Nephron progenitor cell (in vitro differentiated cells): ENCODE results near the gene GNAL.
"Not testable (repeated sequence)": the region's sequence is repeated elsewhere in the genome, so short reads cannot be mapped to it uniquely, and the experiment has no call there.

Experiments used
- DNase-seq: peaks from one replicate; pipeline ENCODE4 v3.0.0; 2021
- H3K27ac Mint-ChIP-seq: 2 replicates; pipeline ENCODE4 v1.8.0; 2021; ENCODE audit warnings: mild to moderate bottlenecking, moderate library complexity, mixed read lengths
- H3K27me3 Mint-ChIP-seq: 2 replicates; pipeline ENCODE4 v1.8.0; 2021; ENCODE audit warnings: mild to moderate bottlenecking, low read depth, mixed read lengths; ENCODE audit not compliant: poor library complexity
- H3K36me3 Mint-ChIP-seq: 2 replicates; pipeline ENCODE4 v1.8.0; 2021; ENCODE audit warnings: low read depth, mixed read lengths
- H3K4me1 Mint-ChIP-seq: 2 replicates; pipeline ENCODE4 v1.8.0; 2021; ENCODE audit warnings: mixed read lengths
- H3K4me3 Mint-ChIP-seq: 2 replicates; pipeline ENCODE4 v1.8.0; 2021; ENCODE audit warnings: mild to moderate bottlenecking, moderate library complexity, mixed read lengths
- H3K9me3 Mint-ChIP-seq: 2 replicates; pipeline ENCODE4 v1.8.0; 2021; ENCODE audit warnings: mild to moderate bottlenecking, moderate library complexity, mixed read lengths
- TF ChIP-seq, protein P1 (sequence below): fragments of 200-600 bp; sonication (generic); IDR thresholded peaks from 2 replicates; pipeline ENCODE4 v1.5.0; 2021; ENCODE audit warnings: antibody characterized with exemption

The GNAL gene

DNA sequence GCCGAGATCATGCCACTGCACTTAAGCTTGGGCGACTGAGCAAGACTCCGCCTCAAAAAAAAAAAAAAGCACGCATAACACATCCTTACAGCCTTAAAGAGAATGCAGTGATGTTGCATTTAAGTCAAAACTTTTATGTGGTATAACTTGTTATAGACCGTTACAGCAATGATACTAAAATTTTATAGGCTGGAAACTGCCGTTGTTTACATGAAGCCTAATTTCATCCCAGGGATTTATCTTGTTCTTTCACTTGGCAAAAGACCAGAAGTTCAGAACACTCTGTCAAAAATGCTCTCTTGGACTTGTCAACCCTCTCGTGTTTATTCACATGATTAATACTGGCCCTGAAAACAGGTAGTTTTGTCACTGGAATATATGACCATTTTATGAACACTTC lies 7.4 kb downstream of the GNAL start:
- no peak overlapping the region for H3K4me3 Mint-ChIP-seq
- TF ChIP-seq, protein P1, sequence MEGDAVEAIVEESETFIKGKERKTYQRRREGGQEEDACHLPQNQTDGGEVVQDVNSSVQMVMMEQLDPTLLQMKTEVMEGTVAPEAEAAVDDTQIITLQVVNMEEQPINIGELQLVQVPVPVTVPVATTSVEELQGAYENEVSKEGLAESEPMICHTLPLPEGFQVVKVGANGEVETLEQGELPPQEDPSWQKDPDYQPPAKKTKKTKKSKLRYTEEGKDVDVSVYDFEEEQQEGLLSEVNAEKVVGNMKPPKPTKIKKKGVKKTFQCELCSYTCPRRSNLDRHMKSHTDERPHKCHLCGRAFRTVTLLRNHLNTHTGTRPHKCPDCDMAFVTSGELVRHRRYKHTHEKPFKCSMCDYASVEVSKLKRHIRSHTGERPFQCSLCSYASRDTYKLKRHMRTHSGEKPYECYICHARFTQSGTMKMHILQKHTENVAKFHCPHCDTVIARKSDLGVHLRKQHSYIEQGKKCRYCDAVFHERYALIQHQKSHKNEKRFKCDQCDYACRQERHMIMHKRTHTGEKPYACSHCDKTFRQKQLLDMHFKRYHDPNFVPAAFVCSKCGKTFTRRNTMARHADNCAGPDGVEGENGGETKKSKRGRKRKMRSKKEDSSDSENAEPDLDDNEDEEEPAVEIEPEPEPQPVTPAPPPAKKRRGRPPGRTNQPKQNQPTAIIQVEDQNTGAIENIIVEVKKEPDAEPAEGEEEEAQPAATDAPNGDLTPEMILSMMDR, result no peak
- no peaks in the 10 kb centered on the region for H3K9me3 Mint-ChIP-seq
- no peak for DNase-seq
- no peak overlapping the region for H3K27ac Mint-ChIP-seq
- peaks cover 4% of the 10 kb centered on the region for H3K27me3 Mint-ChIP-seq
- H3K36me3 Mint-ChIP-seq, result peaks cover 19% of the 10 kb centered on the region
- peaks cover 59% of the 10 kb centered on the region for H3K4me1 Mint-ChIP-seq

DNA sequence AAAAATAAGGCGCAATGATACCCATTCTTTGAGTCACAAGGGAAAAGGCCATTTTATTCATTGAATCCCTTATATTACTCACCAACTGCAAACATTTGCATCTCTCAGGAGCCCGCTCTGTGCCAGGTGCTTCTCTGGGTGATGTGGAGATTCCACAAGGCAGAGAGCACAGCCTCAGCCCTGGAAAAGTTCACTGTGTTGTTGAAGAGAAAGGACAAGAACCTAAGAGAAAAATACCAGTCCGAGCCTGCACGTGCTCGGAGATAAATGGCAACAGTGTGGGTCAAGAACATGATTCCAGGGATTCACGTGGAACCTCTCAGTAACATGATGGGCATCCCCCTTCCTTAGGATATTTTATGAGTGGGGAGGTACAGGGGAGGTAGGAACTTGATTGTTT lies 11.8 kb downstream of the GNAL start:
- no peak for DNase-seq
- peaks cover 44% of the 10 kb centered on the region for H3K4me1 Mint-ChIP-seq
- TF ChIP-seq, protein P1, result no peak
- H3K27me3 Mint-ChIP-seq, result peaks cover 4% of the 10 kb centered on the region
- peaks cover 12% of the 10 kb centered on the region for H3K36me3 Mint-ChIP-seq
- no peak overlapping the region for H3K27ac Mint-ChIP-seq
- no peaks in the 10 kb centered on the region for H3K9me3 Mint-ChIP-seq
- H3K4me3 Mint-ChIP-seq, result no peak overlapping the region

DNA sequence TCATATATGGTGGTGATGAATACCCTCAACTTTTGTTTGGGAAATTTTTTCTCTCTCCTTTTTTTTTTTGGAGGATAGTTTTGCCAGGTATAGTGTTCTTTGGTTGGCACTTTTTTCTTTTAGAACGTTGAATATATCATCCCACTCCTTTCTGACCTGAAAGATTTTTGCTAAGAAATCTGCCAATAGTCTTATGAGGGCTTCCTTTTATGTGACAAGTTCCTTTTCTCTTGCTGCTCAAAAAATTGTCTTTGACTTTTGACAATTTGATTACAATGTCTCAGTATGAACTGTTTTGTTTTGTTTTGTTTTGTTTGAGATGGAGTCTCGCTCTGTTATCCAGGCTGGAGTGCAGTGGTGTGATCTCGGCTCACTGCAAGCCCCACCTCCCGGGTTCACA lies 21.5 kb downstream of the GNAL start:
- Mint-ChIP-seq H3K4me1 (peaks cover 25% of the 10 kb centered on the region), H3K4me3 (no peak overlapping the region), H3K27ac (no peak overlapping the region), H3K27me3 (no peaks in the 10 kb centered on the region), H3K36me3 (peaks cover 46% of the 10 kb centered on the region), H3K9me3 (peaks cover 46% of the 10 kb centered on the region)
- DNase-seq, result no peak
- TF ChIP-seq, protein P1, result no peak

DNA sequence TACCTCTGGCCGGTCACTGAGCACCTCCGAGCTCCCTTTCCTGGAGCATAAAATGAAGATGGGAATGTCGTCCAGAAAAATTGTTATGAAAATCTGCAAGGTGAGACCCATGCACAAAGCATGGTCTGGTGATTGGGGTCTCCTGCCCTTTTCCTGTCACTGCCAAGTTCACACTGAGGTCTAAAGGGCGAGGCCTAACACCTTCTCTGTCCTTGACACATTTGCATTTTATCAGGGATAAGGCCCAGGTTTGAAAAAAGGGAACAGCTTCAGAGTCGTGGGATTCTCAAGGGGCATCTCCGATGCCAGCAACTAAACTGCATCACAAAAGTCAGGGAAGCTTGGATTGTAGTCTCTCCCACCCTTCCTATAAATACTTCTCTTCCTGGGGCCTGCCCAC lies 24.7 kb downstream of the GNAL start:
- Mint-ChIP-seq H3K9me3 (peaks cover 50% of the 10 kb centered on the region), H3K36me3 (peaks cover 50% of the 10 kb centered on the region), H3K4me1 (peaks cover 25% of the 10 kb centered on the region), H3K4me3 (no peak overlapping the region), H3K27ac (no peak overlapping the region), H3K27me3 (no peaks in the 10 kb centered on the region)
- TF ChIP-seq, protein P1, result no peak
- DNase-seq, result no peak

DNA sequence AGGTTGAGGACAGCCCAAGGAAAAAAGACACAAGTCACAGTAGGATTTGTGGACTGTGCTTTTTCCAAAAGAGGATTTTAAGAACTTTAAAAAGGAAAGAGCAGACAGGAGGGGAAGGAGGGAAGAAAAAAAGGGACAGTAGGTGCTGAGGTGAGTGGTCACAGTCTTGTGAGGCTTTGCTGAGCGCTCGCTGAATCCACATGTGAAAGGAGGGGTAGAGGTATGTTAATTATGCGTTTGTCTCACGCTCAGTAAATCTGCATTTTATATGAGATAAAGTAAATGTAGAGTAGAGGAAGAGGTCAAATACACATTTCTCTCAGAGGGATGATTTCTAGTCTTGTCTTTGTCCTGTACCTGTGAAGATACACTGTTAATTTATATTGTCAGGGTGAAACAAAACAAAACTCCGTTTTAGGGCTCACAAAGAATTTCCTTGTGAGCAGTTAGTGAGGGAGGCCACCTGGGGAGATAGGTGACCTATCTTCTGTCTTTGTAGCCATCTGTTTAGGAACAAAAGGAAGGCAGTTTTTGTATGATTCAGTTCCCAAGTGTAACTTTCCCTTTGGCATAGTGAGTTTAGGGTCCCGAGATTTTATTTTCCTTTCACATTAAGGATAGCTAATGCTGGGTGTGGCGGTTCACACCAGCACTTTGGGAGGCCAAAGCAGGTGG lies 25.3 kb downstream of the GNAL start:
- Mint-ChIP-seq H3K9me3 (peaks cover 44% of the 10 kb centered on the region), H3K4me1 (peaks cover 25% of the 10 kb centered on the region), H3K27me3 (no peaks in the 10 kb centered on the region), H3K4me3 (no peak overlapping the region), H3K36me3 (peaks cover 44% of the 10 kb centered on the region), H3K27ac (no peak overlapping the region)
- no peak for DNase-seq
- TF ChIP-seq, protein P1, result no peak

DNA sequence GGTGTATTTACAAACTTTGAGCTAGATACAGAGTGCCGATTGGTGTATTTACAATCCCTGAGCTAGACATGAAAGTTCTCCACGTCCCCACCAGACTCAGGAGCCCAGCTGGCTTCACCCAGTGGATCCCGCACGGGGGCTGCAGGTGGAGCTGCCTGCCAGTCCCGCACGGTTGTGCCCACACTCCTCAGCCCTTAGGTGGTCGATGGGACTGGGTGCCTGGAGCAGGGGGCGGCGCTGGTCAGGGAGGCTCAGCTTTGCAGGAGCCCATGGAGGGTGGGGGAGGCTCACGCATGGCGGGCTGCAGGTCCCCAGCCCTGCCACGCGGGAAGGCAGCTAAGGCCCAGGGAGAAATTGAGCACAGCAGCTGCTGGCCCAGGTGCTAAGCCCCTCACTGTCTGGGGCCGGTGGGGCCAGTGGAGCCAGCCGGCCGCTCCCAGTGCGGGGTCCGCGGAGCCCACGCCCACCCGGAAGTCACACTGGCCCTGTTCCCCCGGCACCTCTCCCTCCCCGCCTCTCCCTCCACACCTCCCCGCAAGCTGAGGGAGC lies 27.8 kb downstream of the GNAL start:
- Mint-ChIP-seq H3K9me3 (peaks cover 20% of the 10 kb centered on the region), H3K36me3 (peaks cover 24% of the 10 kb centered on the region), H3K4me1 (peaks cover 22% of the 10 kb centered on the region)
- H3K27me3 Mint-ChIP-seq, H3K4me3 Mint-ChIP-seq, DNase-seq, H3K27ac Mint-ChIP-seq: not testable (repeated sequence)
